NT2/D1 (cell line): ENCODE measurements around the gene TRAF2.
"Not testable (repeated sequence)": the region's sequence is repeated elsewhere in the genome, so short reads cannot be mapped to it uniquely, and the experiment has no call there.

Experiments used
- SUZ12 ChIP-seq: IDR thresholded peaks from 2 replicates; pipeline ENCODE4 v1.6.1; 2011; ENCODE audit not compliant: insufficient read length, insufficient read depth; ENCODE audit errors: extremely low read depth
- YY1 ChIP-seq: IDR thresholded peaks from 2 replicates; pipeline ENCODE4 v1.6.1; 2011; ENCODE audit not compliant: insufficient read length, insufficient read depth
- ZNF274 ChIP-seq: IDR thresholded peaks from 2 replicates; pipeline ENCODE4 v1.6.1; 2011; ENCODE audit warnings: mild to moderate bottlenecking, low read depth, low read length

DNA sequence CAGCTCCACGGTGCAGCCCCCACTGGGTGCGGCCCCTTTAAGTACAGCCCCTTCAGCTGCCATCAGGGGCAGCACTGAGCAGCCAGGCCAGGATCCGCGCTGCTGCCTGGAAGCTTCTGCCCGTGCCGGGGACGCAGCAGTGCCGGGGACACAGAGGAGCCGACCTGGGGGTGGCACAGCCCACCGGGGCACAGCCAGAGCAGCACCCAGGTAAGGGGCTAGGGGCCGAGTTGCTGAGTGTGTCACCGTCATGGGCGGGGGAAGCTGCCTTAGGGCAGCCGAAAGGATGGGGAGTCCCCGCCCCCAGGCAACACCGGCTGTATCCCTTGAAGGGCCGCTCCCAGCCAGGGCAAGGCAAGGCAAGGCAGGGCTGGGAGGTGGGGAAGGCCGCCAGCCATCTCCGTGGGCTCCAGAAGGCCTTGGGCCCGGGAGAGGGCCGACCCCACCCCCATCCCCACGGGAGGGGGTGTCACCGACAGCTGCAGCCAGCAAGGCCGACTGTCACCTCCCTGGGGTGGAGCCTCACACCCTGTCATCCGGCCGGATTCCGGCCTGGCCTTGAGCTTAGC is 43.9 kb upstream of the TRAF2 start, which contains the start of gene AJM1:
- not testable (repeated sequence) for TF ChIP-seq SUZ12, ZNF274, YY1
